ENCODE data around the gene PALLD. TPM values are rescaled to one million over a fixed set of nuclear protein-coding genes. Genes with fewer than 3 reads are reported as not detected.

The PALLD gene
- total and polyA plus RNA-seq, 2 of the 8 experiments (the other 6 are each of a cell fraction or from before 2014, with no cell fraction given), result 10.5 to 25.0 TPM

GRCh38 chr4:168522356-168522755, 25.5 kb downstream of the PALLD start:
- Histone ChIP-seq H3K27ac (ENCODE audit: low read depth, low read length) (no peak overlapping the region), H2BK20ac (ENCODE audit: low read length) (no peak overlapping the region), H3K27me3 (replicated peaks in 1 of 4; ENCODE audit: control insufficient read depth in 3 of 4, extremely low read depth in 1 of 4, insufficient read depth in 3 of 4, low read length in 3 of 4) (peaks cover 0 to 1% (median 0%) of the 10 kb centered on the region in 4 experiments; a peak in 1 of 7 replicates), H4K20me1 (replicated peaks in 1 of 2; ENCODE audit: control insufficient read depth in 1 of 2, insufficient read depth in 2 of 2, low read length in 2 of 2) (no peaks in the 10 kb centered on the region), H3K23me2 (ENCODE audit: low read depth, low read length) (no peaks in the 10 kb centered on the region), H3K36me3 (ENCODE audit: control insufficient read depth in 2 of 4, insufficient read depth in 4 of 4, low read length in 3 of 4) (no peaks in the 10 kb centered on the region), H2AK5ac (ENCODE audit: low read depth, low read length) (no peak overlapping the region), H2BK5ac (ENCODE audit: low read depth, low read length) (no peak overlapping the region), H4K5ac (ENCODE audit: insufficient read length, low read depth, low read length) (no peak overlapping the region), H3K56ac (replicated peaks; ENCODE audit: insufficient read length, low read depth, low read length) (no peak overlapping the region), H3K4me3 (ENCODE audit: extremely low read depth in 1 of 4, insufficient read depth in 2 of 4, low read depth in 3 of 4, low read length in 4 of 4) (no peak overlapping the region), H3K4me2 (ENCODE audit: insufficient read depth in 1 of 2, low read depth in 2 of 2, low read length in 2 of 2) (no peak overlapping the region), H3K23ac (ENCODE audit: insufficient read length) (no peak overlapping the region), H2BK12ac (ENCODE audit: low read depth, low read length) (no peak overlapping the region), H3K9me3 (ENCODE audit: insufficient read depth in 2 of 2, low read depth in 1 of 2, low read length in 1 of 2) (no peaks in the 10 kb centered on the region), H2BK120ac (replicated peaks; ENCODE audit: low read depth, low read length) (no peak overlapping the region), H4K91ac (replicated peaks; ENCODE audit: insufficient read length, low read length) (no peak overlapping the region), H3K18ac (ENCODE audit: extremely low read depth, low read length) (no peak overlapping the region), H3K4me1 (replicated peaks in 1 of 4; ENCODE audit: control insufficient read depth in 3 of 4, insufficient read depth in 4 of 4, low read length in 3 of 4) (no peaks in the 10 kb centered on the region), H3K9ac (replicated peaks in 1 of 4; ENCODE audit: extremely low read depth in 1 of 4, low read depth in 3 of 4, low read length in 3 of 4) (no peak overlapping the region), H4K8ac (ENCODE audit: extremely low read depth, insufficient read depth, low read length) (no peak overlapping the region), H2BK15ac (ENCODE audit: low read length) (no peak overlapping the region), H3K4ac (replicated peaks; ENCODE audit: insufficient read length, low read depth, low read length) (no peak overlapping the region), H3K79me2 (ENCODE audit: control insufficient read depth in 1 of 2, insufficient read depth in 2 of 2, low read length in 2 of 2) (no peaks in the 10 kb centered on the region), H3K14ac (ENCODE audit: insufficient read length) (no peak overlapping the region), H2AFZ (ENCODE audit: low read length) (no peak overlapping the region), H3K79me1 (ENCODE audit: low read depth, low read length) (no peaks in the 10 kb centered on the region)
- WGBS, 2 experiments (ENCODE audit: extremely low coverage in 1 of 2, insufficient coverage in 1 of 2, insufficient read length in 1 of 2, insufficient replicate concordance in 2 of 2, low coverage in 1 of 2, low lambda C conversion rate in 2 of 2, missing lambda C conversion rate in 1 of 2), result 88% methylated on average over 2 of the region's 2 CpGs; no CpG with 5 or more reads in 1 of the 2 experiments
- ChIA-PET POLR2A (ENCODE audit: partially characterized antibody) (no interaction called here), CTCF (ENCODE audit: partially characterized antibody) (interaction anchor here (1.0 to 1.6 kb wide), 2 partner anchors 20 to 63 kb away, joined by 3 to 4 read pairs; no protein-coding TSS in a partner anchor)
- FAIRE-seq (no peak), DNase-seq (ENCODE audit: low read depth in 1 of 2, low spot score in 2 of 2) (no peak)
- TF ChIP-seq SRF (IDR thresholded peaks at IDR 0.05; ENCODE audit: low read depth, low read length) (no peak), NANOG (IDR thresholded peaks at IDR 0.05; ENCODE audit: insufficient read depth, low read depth, low read length, poor library complexity, severe bottlenecking) (no peak), CHD1 (IDR thresholded peaks at IDR 0.05; ENCODE audit: low read depth, low read length) (no peak), CREB1 (IDR thresholded peaks at IDR 0.05) (no peak), SIN3A (conservative IDR thresholded peaks at IDR 0.05 in 1 of 2, IDR thresholded peaks at IDR 0.05 in 1 of 2; ENCODE audit: low read depth in 1 of 2, low read length in 2 of 2) (no peak), CHD2 (IDR thresholded peaks at IDR 0.05; ENCODE audit: low read length) (no peak), TAF7 (optimal IDR thresholded peaks at IDR 0.05; ENCODE audit: borderline replicate concordance, low read depth, low read length) (no peak), TBP (IDR thresholded peaks at IDR 0.05; ENCODE audit: low read depth, low read length) (no peak), SP1 (IDR thresholded peaks at IDR 0.05; ENCODE audit: low read depth, low read length) (no peak), GTF2F1 (IDR thresholded peaks at IDR 0.05; ENCODE audit: borderline replicate concordance, low read depth, low read length) (no peak), RBBP5 (IDR thresholded peaks at IDR 0.05; ENCODE audit: borderline replicate concordance, low read depth, low read length) (no peak), SUZ12 (IDR thresholded peaks at IDR 0.05; ENCODE audit: low read length) (no peak), POLR2A (IDR thresholded peaks at IDR 0.05; ENCODE audit: control extremely low read depth in 1 of 2, low read depth in 2 of 2, low read length in 2 of 2) (no peak), FOSL1 (IDR thresholded peaks at IDR 0.05; ENCODE audit: insufficient read depth, low read depth, low read length) (no peak)
- TF ChIP-seq, protein P1, sequence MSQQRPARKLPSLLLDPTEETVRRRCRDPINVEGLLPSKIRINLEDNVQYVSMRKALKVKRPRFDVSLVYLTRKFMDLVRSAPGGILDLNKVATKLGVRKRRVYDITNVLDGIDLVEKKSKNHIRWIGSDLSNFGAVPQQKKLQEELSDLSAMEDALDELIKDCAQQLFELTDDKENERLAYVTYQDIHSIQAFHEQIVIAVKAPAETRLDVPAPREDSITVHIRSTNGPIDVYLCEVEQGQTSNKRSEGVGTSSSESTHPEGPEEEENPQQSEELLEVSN (IDR thresholded peaks at IDR 0.05), result no peak

Data from H1 (cell line).